DLD1 (cell line): ENCODE results near the gene GOLIM4.
"Not testable (repeated sequence)": the region's sequence is repeated elsewhere in the genome, so short reads cannot be mapped to it uniquely, and the experiment has no call there.

Experiments
- in situ Hi-C: cut with HindIII; loops from 2 replicates; pipeline ENCODE4 v1.10.0; 2017; ENCODE audit warnings: low sequenced_read_pairs

GOLIM4 gene

DNA sequence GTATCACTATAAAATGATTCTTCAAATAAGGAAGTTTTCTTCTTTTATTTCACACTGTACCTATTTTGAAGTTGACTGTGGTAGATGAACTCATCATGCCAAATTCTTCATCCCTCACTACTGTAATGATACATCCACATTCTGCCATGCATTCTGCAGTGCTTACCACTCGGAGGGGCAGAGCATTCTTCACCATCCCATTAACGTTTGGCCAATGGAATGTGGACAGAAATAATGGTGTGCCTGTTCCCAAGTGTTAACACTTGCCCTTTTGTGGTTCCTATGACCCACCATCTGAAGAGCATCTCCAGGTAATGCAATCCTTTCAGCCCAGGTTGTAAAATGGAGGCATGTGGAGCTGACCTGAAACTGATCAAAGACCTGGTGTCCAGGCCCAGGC is 18.6 kb downstream of the GOLIM4 start:
- in situ Hi-C loops, result no loop called here

GRCh38 chr3:168073842-168074605 is 21.7 kb downstream of the GOLIM4 start:
- in situ Hi-C loops, result no loop called here

- in situ Hi-C loops, result no loop called here
Measured at GRCh38 chr3:168072323-168072650, 23.4 kb downstream of the GOLIM4 start.

DNA sequence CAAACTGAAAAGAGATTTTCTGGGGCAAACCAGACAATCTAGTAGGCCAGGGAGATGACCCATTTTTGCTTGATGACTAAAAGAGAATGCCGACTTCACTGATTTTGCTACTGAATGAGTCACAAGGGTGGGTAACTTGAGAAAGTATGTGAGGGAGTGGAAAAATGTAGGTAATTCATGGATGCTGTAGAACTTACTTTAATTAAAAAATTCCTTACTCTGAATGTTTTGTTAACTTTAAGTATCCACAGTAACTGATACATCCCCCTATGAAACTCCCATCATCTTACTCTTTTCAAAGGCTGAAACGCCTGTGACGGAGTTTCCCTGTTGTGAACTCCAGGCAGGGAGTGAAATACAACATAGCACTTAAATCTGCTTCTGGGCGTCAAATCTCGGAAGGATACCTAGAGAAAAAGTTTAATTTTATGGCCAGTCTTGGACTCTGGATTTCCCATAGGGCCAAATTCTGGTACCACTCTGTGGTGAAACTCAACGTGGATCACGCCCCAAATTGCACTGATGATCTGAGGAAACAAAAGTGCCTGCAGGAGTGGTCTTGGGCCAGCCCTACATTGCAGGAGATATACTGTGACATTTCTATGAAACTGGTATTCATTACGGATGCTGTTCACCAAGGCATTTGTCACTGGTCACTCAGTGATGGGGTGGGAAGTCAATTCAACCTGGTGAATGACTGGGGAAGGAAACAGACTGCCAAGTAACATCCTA is 24.0 kb downstream of the GOLIM4 start:
- in situ Hi-C loops, result no loop called here

DNA sequence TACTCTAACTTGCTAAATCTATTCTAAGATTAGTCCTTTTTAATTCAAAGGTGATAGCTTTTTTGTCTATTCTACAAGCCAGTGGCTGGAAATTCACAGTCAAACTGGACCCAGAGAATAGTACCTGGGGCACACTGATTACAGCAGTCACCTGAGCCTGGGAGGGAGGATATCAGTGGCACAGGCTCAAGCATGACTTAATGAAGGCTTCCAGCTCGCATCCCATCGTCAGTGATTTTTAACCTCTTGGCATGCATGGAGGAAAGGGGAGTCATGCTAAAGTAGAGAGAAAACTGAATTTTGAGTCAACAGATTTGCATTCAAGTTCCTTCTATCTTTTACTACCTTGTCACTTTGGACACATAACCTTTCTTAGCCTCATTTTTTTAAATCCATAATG is 24.8 kb downstream of the GOLIM4 start:
- in situ Hi-C loops, result no loop called here

- in situ Hi-C loops, result no loop called here
Measured at GRCh38 chr3:168068346-168068745, 27.4 kb downstream of the GOLIM4 start.

- in situ Hi-C loops, result no loop called here
Measured at GRCh38 chr3:168066882-168067281, 28.8 kb downstream of the GOLIM4 start.

- in situ Hi-C loops, result no loop called here
Measured at GRCh38 chr3:168065569-168065968, 30.2 kb downstream of the GOLIM4 start.

DNA sequence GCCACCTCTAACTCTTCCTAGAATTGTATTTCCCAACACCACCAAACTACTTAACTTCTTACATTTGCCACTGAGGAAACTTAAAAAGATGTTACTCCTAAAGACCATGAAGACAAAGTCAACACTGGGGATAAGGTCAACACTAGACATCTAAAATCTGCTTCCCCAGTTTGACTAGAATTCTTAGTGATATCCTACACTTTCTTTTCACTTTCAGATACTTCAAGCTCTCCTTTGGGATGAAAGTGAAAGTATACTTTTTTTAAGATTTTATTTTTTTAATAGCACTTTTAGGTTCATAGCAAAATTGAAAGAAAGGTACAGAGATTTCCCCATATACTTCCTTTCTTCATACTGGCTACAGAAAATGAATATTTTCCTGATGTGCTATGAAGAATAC is 32.6 kb downstream of the GOLIM4 start:
- in situ Hi-C loops, result no loop called here

DNA sequence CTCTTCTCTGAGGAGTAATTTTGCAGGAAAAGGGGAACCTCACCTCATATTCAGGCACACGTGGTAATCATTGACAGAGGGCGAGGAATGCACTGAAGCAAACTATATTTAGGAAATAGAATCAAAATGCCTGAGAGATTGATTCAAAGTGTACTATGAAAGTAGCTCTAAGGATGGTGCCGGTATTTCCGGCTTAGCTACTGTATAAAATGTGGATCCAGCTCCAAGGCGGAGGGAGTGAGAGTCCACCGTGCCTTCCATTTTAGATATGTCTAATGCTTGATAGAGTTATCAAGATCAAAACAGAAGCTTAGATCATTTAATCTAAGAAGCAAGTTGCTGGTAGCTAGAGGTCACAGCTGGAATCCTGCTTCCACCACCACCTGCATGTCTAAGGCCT is 33.0 kb downstream of the GOLIM4 start:
- in situ Hi-C loops, result no loop called here

- in situ Hi-C loops, result no loop called here
Measured at GRCh38 chr3:168061332-168061996, 34.3 kb downstream of the GOLIM4 start.

DNA sequence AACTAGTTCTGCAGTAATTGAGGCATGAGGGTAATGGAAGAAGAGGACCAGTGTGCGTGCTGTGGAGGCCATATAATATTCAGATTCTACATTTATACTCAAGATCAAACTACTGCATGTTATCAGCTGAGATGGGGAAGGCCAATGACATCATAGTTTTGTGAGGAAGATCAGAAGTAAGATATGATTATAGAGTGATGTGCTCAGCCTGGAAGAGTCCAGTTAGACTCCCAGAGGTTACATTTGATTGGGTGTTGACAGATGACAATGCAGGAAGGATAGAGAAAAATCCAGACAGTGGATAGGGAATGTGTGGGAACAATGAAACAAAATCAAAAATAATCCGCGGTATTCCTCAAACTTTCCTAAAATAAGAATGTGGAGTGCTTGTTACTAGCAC is 35.4 kb downstream of the GOLIM4 start:
- in situ Hi-C loops, result no loop called here

GRCh38 chr3:168058481-168058880 is 37.2 kb downstream of the GOLIM4 start:
- in situ Hi-C loops, result no loop called here

- in situ Hi-C loops, result not testable (repeated sequence)
Measured at GRCh38 chr3:168056398-168057230, 39.1 kb downstream of the GOLIM4 start.

GRCh38 chr3:168054447-168054846 is 41.3 kb downstream of the GOLIM4 start:
- in situ Hi-C loops, result no loop called here

GRCh38 chr3:168053115-168053514 is 42.6 kb downstream of the GOLIM4 start:
- in situ Hi-C loops, result no loop called here

GRCh38 chr3:168052515-168052914 is 43.2 kb downstream of the GOLIM4 start:
- in situ Hi-C loops, result no loop called here

DNA sequence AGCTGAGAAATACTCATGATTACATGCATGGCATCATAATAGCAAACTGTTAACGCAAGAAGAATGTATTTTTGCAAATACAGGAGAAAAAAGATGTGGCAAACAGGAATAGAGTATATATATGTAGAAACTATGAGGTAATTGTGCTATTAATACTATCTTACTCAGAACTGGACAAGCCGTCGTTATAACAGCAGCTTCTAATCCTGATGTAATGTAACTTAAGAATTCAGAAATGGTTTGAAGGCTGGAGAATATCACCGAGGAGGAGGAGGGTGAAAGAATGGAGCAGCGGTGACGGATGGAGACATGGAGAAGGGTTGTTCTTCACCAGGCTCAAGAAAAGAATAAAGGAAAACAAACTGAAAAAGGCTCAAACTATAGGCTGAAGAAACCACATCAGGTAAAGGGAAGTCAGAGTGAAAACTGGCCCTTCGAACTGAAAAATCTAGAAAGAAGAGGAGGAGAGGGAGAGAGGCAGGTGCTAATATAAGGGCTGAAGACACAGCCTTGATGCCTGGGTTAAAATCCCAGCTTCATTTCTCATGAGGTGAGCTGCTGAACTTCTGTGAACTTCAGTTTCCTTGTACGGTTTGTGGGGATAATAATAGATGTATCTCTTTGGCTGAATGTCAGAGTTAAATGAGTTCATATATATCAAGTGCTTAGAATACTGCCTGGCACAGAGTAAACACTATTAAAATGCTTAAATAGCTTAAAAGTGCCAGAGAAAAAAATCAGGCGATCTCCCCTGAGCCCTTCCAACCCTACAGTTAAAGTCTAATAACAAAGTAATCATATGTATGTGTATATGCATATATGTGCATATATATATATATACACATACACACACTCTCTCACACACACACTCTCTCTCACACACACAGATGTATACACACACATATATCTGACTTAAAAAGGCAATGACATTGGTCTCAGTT is 43.9 kb downstream of the GOLIM4 start:
- in situ Hi-C loops, result no loop called here

DNA sequence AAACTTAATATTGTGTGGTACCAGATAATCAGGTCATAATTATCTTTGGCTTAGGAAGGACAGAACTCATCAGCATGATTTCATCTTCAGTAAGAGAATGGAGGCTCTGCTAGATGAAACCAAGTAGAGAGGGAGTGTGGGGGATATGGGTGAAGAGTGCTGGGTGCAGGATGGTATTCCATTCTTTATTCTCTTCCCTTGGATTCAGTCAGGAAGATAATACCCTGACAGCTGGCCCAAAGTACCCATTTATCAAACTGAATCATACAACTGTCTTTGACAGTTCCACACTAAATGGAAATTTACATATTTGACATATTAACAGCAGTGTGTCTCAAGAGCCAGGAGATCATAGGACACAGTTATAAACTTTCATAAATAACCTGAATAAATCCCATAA is 44.7 kb downstream of the GOLIM4 start:
- in situ Hi-C loops, result no loop called here

DNA sequence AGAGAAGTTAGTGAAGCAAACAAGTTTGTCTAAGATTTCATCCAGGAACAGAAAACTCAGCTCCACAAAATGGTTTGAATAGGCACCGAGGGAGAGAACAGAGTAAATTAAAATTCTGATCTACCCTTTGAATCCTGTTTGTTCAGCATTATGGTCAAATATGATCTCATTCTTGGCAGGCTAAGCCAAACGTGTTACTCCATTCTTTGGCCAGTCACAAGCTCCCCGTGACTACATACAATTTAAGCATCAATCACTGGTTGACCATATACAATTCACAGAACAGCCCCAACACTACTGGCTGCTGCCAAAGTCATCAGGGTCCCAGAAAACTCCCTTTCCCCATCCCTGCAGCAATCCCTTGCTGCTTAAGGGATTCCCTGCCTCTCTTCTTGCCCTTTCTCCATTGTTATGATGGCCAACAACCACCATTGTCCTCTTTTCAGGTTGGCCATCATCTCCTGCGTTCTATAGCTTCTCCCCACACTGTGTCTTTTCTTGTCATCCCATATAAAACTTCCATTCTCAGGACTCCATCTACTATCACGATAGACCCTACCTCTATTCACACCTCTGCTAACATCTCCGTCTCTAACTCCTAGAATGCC is 46.3 kb downstream of the GOLIM4 start:
- in situ Hi-C loops, result no loop called here
